Parathyroid adenoma (tissue), 2 donors: Measurements from ENCODE around the gene ENTPD8.

Experiments
- H2AFZ ChIP-seq: fragments of 300-600 bp; sonication (generic); one replicate; pipeline ENCODE4 v1.7.0; 2017; ENCODE audit warnings: antibody characterized with exemption, mild to moderate bottlenecking
- H3K27ac ChIP-seq: fragments of 300-600 bp; sonication (generic); one replicate; pipeline ENCODE4 v1.7.0; 2017
- H3K27me3 ChIP-seq: fragments of 300-600 bp; sonication (generic); one replicate; pipeline ENCODE4 v1.7.0; 2017; ENCODE audit warnings: low read length; ENCODE audit not compliant: control insufficient read depth, insufficient read depth
- H3K36me3 ChIP-seq: fragments of 300-600 bp; sonication (generic); one replicate; pipeline ENCODE4 v1.7.0; 2017; ENCODE audit warnings: low read length; ENCODE audit not compliant: control insufficient read depth, insufficient read depth
- H3K4me1 ChIP-seq: fragments of 300-600 bp; sonication (generic); one replicate; pipeline ENCODE4 v1.7.0; 2017; ENCODE audit warnings: control low read depth
- H3K4me2 ChIP-seq: fragments of 300-600 bp; sonication (generic); one replicate; pipeline ENCODE4 v1.7.0; 2017; ENCODE audit warnings: low read length
- H3K4me3 ChIP-seq: fragments of 300-600 bp; sonication (generic); one replicate; pipeline ENCODE4 v1.7.0; 2017; ENCODE audit warnings: low read depth, low read length
- H3K79me2 ChIP-seq: fragments of 300-600 bp; sonication (generic); one replicate; pipeline ENCODE4 v1.7.0; 2017; ENCODE audit warnings: control low read depth
- H3K9ac ChIP-seq: fragments of 300-600 bp; sonication (generic); one replicate; pipeline ENCODE4 v1.7.0; 2017; ENCODE audit warnings: mild to moderate bottlenecking
- H3K9me3 ChIP-seq: fragments of 300-600 bp; sonication (generic); one replicate; pipeline ENCODE4 v1.7.0; 2017; ENCODE audit warnings: low read length; ENCODE audit not compliant: control insufficient read depth
- TF ChIP-seq, protein P1 (sequence below): fragments of 300-600 bp; sonication (generic); IDR thresholded peaks from one replicate; pipeline ENCODE4 v1.7.0; 2017; ENCODE audit warnings: antibody characterized with exemption, mild to moderate bottlenecking
- donor health status: primary hyperparathyroidism.

ENTPD8 gene

DNA sequence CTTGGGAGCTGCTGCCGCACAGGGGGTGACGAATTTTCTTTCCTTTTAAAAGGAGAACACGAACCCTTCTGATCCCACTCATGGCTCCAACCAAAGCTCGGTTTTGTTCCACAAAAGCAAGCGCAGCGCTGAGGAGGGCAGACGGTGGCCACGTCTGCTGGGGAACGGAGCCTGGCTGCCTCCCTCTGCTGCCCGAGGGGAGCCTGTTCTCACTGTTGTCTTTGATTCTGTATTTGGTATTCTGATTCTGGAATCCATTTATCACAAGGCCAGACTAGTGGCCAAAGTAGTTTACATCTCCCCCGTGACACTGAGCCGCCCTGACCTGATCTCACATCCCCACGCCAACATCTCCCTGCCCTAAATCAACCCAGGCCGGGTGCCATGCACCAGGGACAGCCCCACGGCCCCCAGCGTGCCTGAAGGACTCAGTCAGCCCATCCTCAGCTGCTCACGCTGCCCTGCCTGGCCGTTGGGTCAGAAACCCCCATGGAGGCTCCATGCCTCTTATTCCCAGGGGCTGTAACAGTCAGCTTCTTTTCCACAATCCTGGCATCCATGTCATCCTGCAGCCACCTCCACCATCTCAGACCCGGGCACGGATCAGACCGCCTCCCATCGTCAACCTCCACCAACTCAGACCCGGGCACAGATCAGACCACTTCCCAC is 24.7 kb upstream of the ENTPD8 start:
- no peak overlapping the region for H2AFZ ChIP-seq
- no peaks in the 10 kb centered on the region for H3K4me1 ChIP-seq
- no peak overlapping the region for H3K9ac ChIP-seq
- H3K27me3 ChIP-seq: no peaks in the 10 kb centered on the region
- no peak overlapping the region for H3K4me3 ChIP-seq
- TF ChIP-seq, protein P1, sequence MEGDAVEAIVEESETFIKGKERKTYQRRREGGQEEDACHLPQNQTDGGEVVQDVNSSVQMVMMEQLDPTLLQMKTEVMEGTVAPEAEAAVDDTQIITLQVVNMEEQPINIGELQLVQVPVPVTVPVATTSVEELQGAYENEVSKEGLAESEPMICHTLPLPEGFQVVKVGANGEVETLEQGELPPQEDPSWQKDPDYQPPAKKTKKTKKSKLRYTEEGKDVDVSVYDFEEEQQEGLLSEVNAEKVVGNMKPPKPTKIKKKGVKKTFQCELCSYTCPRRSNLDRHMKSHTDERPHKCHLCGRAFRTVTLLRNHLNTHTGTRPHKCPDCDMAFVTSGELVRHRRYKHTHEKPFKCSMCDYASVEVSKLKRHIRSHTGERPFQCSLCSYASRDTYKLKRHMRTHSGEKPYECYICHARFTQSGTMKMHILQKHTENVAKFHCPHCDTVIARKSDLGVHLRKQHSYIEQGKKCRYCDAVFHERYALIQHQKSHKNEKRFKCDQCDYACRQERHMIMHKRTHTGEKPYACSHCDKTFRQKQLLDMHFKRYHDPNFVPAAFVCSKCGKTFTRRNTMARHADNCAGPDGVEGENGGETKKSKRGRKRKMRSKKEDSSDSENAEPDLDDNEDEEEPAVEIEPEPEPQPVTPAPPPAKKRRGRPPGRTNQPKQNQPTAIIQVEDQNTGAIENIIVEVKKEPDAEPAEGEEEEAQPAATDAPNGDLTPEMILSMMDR: no peak
- H3K4me2 ChIP-seq: no peak overlapping the region
- H3K36me3 ChIP-seq: no peaks in the 10 kb centered on the region
- no peak overlapping the region for H3K27ac ChIP-seq
- H3K9me3 ChIP-seq: no peaks in the 10 kb centered on the region
- H3K79me2 ChIP-seq: no peaks in the 10 kb centered on the region

- no peaks in the 10 kb centered on the region for H3K79me2 ChIP-seq
- no peak overlapping the region for H3K9ac ChIP-seq
- no peaks in the 10 kb centered on the region for H3K4me1 ChIP-seq
- H3K4me2 ChIP-seq: no peak overlapping the region
- no peaks in the 10 kb centered on the region for H3K36me3 ChIP-seq
- no peak overlapping the region for H3K4me3 ChIP-seq
- no peaks in the 10 kb centered on the region for H3K9me3 ChIP-seq
- no peak overlapping the region for H2AFZ ChIP-seq
- TF ChIP-seq, protein P1: no peak
- H3K27ac ChIP-seq: no peak overlapping the region
- no peaks in the 10 kb centered on the region for H3K27me3 ChIP-seq
Measured at GRCh38 chr9:137465000-137465719, 24.0 kb upstream of the ENTPD8 start.

DNA sequence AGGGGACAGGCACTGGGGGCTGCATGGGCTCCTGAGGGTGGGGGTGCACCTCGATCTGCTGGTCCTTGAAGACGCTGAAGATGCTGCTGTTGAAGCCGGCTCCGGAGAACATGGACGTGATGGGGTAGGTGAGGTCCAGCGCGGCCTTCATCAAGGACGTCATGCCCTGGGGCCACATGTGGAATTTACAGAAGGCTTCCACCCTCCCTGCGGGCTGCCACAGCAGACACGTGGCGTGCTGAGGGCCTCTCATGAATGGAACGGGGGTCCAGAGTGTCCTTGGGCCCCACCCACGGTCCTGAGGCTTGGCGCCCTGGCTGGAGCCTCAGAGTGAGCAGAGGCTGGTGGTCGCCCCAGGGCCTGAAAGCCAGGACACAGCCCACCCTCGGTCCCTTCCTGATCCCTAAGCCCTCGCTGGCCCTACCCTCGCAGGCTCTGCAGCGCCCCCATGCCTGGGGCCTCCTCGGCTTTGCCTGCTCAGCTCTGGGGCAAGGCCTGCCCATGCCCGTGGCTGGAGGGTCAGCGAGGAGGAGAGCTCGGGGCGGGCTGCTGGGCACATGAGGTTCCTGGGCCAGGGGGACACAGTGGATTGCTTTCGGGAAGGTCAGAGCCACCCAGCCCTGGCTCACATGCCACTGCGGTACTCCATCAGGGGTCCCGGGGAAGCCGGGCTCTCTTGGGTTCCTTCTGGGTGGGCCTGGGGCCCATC is 23.3 kb upstream of the ENTPD8 start:
- no peak overlapping the region for H3K9ac ChIP-seq
- H3K4me1 ChIP-seq: no peaks in the 10 kb centered on the region
- H2AFZ ChIP-seq: no peak overlapping the region
- no peak overlapping the region for H3K4me2 ChIP-seq
- no peaks in the 10 kb centered on the region for H3K79me2 ChIP-seq
- H3K27me3 ChIP-seq: no peaks in the 10 kb centered on the region
- H3K4me3 ChIP-seq: no peak overlapping the region
- TF ChIP-seq, protein P1: no peak
- H3K9me3 ChIP-seq: no peaks in the 10 kb centered on the region
- H3K36me3 ChIP-seq: no peaks in the 10 kb centered on the region
- H3K27ac ChIP-seq: no peak overlapping the region

- H3K9me3 ChIP-seq: no peaks in the 10 kb centered on the region
- H3K9ac ChIP-seq: no peak overlapping the region
- H3K27ac ChIP-seq: no peak overlapping the region
- no peak overlapping the region for H3K4me2 ChIP-seq
- no peak overlapping the region for H3K4me3 ChIP-seq
- no peaks in the 10 kb centered on the region for H3K4me1 ChIP-seq
- TF ChIP-seq, protein P1: no peak
- no peaks in the 10 kb centered on the region for H3K79me2 ChIP-seq
- H3K27me3 ChIP-seq: no peaks in the 10 kb centered on the region
- H2AFZ ChIP-seq: no peak overlapping the region
- H3K36me3 ChIP-seq: no peaks in the 10 kb centered on the region
Measured at GRCh38 chr9:137463931-137464290, 22.8 kb upstream of the ENTPD8 start.
